ENCODE results near the gene INSIG1. TPM values are rescaled to one million over a fixed set of nuclear protein-coding genes. Genes with fewer than 3 reads are reported as not detected.

Gene INSIG1
- total RNA-seq, 1 donor from 2014 or later: 55.7 TPM

DNA sequence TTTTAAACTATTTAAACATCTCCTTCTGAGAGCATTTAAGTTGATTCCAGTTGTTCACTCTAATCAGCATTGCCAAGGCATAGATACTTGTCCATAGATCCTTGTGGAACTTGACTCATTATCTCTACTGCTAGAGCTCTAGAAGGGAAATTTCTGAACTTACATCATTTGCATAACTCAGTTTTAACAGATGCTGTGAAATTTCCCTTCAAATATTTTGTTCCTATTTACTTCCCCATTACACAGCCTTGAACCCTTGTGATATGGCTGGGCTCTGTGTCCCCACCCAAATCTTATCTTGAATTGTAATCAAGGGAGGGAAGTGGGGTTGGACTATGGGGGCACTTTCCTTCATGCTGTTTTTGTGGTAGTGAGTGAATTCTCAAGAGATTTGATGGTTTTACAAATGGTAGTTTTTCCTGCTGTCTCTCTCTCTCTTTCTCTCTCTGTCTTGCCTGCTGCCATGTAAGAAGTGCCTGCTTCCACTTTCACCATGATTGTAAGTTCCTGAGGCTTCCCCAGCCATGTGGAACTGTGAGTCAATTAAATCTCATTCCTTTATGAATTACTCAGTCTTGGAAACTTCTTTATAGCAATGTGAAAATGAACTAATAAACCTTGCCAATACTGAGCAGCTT, 25.4 kb downstream of the INSIG1 start:
- H3K79me2 ChIP-seq (ENCODE audit: insufficient read depth, low read length): no peaks in the 10 kb centered on the region
- H4K20me1 ChIP-seq (ENCODE audit: insufficient read depth, low read length): no peaks in the 10 kb centered on the region
- FAIRE-seq (no peak), DNase-seq (ENCODE audit: low read depth) (no peak)
- no peak overlapping the region for H3K27ac ChIP-seq (ENCODE audit: low read depth, low read length)
- Mint-ChIP-seq H3K4me1 (ENCODE audit: low read depth, unreplicated experiment) (no peaks in the 10 kb centered on the region), H3K4me3 (ENCODE audit: unreplicated experiment) (no peak overlapping the region), H3K36me3 (ENCODE audit: low read depth, unreplicated experiment) (no peaks in the 10 kb centered on the region), H3K27ac (ENCODE audit: unreplicated experiment) (no peak overlapping the region), H3K9me3 (ENCODE audit: unreplicated experiment) (peaks cover 2% of the 10 kb centered on the region), H3K27me3 (ENCODE audit: low read depth, unreplicated experiment) (peaks cover 21% of the 10 kb centered on the region)
- no peak overlapping the region for H3K4me3 ChIP-seq (ENCODE audit: insufficient read depth, low read depth, low read length)
- H3K27me3 ChIP-seq (ENCODE audit: insufficient read depth, low read length): peaks cover 3% of the 10 kb centered on the region
- no peaks in the 10 kb centered on the region for H3K9me3 ChIP-seq (ENCODE audit: insufficient read depth, low read depth, low read length)
- no peak overlapping the region for H3K4me2 ChIP-seq (ENCODE audit: low read length)
- TF ChIP-seq EZH2 (IDR thresholded peaks at IDR 0.05; ENCODE audit: insufficient read depth, low read length): no peak
- TF ChIP-seq, protein P1, sequence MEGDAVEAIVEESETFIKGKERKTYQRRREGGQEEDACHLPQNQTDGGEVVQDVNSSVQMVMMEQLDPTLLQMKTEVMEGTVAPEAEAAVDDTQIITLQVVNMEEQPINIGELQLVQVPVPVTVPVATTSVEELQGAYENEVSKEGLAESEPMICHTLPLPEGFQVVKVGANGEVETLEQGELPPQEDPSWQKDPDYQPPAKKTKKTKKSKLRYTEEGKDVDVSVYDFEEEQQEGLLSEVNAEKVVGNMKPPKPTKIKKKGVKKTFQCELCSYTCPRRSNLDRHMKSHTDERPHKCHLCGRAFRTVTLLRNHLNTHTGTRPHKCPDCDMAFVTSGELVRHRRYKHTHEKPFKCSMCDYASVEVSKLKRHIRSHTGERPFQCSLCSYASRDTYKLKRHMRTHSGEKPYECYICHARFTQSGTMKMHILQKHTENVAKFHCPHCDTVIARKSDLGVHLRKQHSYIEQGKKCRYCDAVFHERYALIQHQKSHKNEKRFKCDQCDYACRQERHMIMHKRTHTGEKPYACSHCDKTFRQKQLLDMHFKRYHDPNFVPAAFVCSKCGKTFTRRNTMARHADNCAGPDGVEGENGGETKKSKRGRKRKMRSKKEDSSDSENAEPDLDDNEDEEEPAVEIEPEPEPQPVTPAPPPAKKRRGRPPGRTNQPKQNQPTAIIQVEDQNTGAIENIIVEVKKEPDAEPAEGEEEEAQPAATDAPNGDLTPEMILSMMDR (IDR thresholded peaks at IDR 0.05; ENCODE audit: insufficient read depth, low read depth, low read length): no peak
- H3K9ac ChIP-seq (ENCODE audit: low read length): no peak overlapping the region
- no peak overlapping the region for H2AFZ ChIP-seq (ENCODE audit: low read depth, low read length)
- no peaks in the 10 kb centered on the region for H3K4me1 ChIP-seq (ENCODE audit: insufficient read depth, low read length)
- H3K36me3 ChIP-seq (ENCODE audit: insufficient read depth, low read length): no peaks in the 10 kb centered on the region

DNA sequence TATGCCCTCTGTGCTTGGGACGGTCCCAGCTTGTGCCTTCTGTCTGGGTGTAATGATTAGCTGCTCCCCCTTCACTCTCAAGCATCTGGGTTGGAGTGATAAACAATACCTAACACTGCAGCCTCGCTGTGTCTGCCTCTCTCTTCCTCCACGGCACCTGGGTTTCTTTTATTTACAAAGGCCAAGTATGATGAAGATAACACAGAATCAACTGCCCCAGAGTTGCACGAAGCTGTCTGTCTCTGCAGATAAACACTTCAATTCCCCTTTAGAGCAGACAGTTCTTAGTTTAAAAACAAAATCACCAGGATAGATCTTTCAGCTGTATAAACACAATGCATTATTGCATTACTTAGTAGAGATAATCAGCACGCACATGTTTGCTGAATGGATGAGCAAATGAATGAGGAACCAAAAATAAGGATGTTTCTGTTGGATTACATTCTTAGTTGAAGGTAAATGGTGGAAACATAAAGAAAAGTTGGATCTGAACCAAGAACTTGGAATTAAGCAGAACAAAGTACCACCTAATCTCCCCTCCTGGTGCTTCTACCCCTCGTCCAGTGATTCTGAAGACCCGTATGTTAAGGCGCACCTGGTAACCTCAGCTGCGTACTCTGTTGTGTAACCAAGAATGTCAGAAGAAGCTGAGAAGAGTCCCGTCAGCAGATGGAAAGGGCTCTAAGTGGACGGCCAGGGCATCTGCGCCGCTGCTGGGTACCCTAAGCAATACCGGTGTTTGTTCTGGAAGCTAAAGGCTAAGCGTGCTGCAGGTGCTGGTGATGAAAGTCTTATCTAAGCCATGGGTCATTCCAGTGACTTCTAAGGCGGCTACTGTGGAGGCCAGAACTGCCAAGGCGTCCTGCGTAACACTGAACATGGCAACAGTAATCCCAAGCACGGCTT, 26.6 kb downstream of the INSIG1 start:
- DNase-seq (ENCODE audit: low read depth): no peak
- Mint-ChIP-seq H3K9me3 (ENCODE audit: unreplicated experiment) (peaks cover 2% of the 10 kb centered on the region), H3K27ac (ENCODE audit: unreplicated experiment) (no peak overlapping the region), H3K27me3 (ENCODE audit: low read depth, unreplicated experiment) (peaks cover 21% of the 10 kb centered on the region), H3K4me1 (ENCODE audit: low read depth, unreplicated experiment) (no peaks in the 10 kb centered on the region), H3K36me3 (ENCODE audit: low read depth, unreplicated experiment) (no peaks in the 10 kb centered on the region), H3K4me3 (ENCODE audit: unreplicated experiment) (no peak overlapping the region)
- no peaks in the 10 kb centered on the region for H4K20me1 ChIP-seq (ENCODE audit: insufficient read depth, low read length)
- H3K4me3 ChIP-seq (ENCODE audit: insufficient read depth, low read depth, low read length): no peak overlapping the region
- no peak overlapping the region for H2AFZ ChIP-seq (ENCODE audit: low read depth, low read length)
- H3K27me3 ChIP-seq (ENCODE audit: insufficient read depth, low read length): peaks cover 3% of the 10 kb centered on the region
- FAIRE-seq: no peak
- no peak overlapping the region for H3K27ac ChIP-seq (ENCODE audit: low read depth, low read length)
- no peaks in the 10 kb centered on the region for H3K9me3 ChIP-seq (ENCODE audit: insufficient read depth, low read depth, low read length)
- no peak overlapping the region for H3K9ac ChIP-seq (ENCODE audit: low read length)
- TF ChIP-seq, protein P1 (IDR thresholded peaks at IDR 0.05; ENCODE audit: insufficient read depth, low read depth, low read length): no peak
- TF ChIP-seq EZH2 (IDR thresholded peaks at IDR 0.05; ENCODE audit: insufficient read depth, low read length): no peak
- no peak overlapping the region for H3K4me2 ChIP-seq (ENCODE audit: low read length)
- H3K36me3 ChIP-seq (ENCODE audit: insufficient read depth, low read length): no peaks in the 10 kb centered on the region
- no peaks in the 10 kb centered on the region for H3K4me1 ChIP-seq (ENCODE audit: insufficient read depth, low read length)
- H3K79me2 ChIP-seq (ENCODE audit: insufficient read depth, low read length): no peaks in the 10 kb centered on the region

DNA sequence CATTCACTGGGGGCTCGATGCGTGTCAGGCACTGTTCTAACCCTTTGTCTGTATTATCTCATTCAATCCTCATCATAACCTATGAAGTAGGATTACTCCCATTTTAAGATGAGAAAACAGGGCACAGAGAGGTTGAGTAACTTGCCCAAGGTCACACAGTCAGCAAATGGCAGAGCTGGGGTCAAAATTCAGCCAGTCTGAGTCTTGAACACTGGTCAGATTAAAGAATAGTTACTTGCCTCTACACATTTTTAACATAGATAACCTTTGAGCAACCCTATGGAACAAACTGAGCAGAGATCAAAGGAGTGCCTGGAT, 27.2 kb downstream of the INSIG1 start:
- Histone ChIP-seq H3K4me3 (ENCODE audit: insufficient read depth, low read depth, low read length) (no peak overlapping the region), H3K27me3 (ENCODE audit: insufficient read depth, low read length) (peaks cover 3% of the 10 kb centered on the region), H3K27ac (ENCODE audit: low read depth, low read length) (no peak overlapping the region), H3K9me3 (ENCODE audit: insufficient read depth, low read depth, low read length) (no peaks in the 10 kb centered on the region), H3K36me3 (ENCODE audit: insufficient read depth, low read length) (no peaks in the 10 kb centered on the region), H3K79me2 (ENCODE audit: insufficient read depth, low read length) (no peaks in the 10 kb centered on the region), H2AFZ (ENCODE audit: low read depth, low read length) (no peak overlapping the region), H3K4me2 (ENCODE audit: low read length) (no peak overlapping the region), H3K9ac (ENCODE audit: low read length) (no peak overlapping the region), H4K20me1 (ENCODE audit: insufficient read depth, low read length) (no peaks in the 10 kb centered on the region), H3K4me1 (ENCODE audit: insufficient read depth, low read length) (no peaks in the 10 kb centered on the region)
- peaks cover 2% of the 10 kb centered on the region for H3K9me3 Mint-ChIP-seq (ENCODE audit: unreplicated experiment)
- no peaks in the 10 kb centered on the region for H3K36me3 Mint-ChIP-seq (ENCODE audit: low read depth, unreplicated experiment)
- no peak for FAIRE-seq
- DNase-seq (ENCODE audit: low read depth): no peak
- H3K27ac Mint-ChIP-seq (ENCODE audit: unreplicated experiment): no peak overlapping the region
- no peaks in the 10 kb centered on the region for H3K4me1 Mint-ChIP-seq (ENCODE audit: low read depth, unreplicated experiment)
- TF ChIP-seq, protein P1 (IDR thresholded peaks at IDR 0.05; ENCODE audit: insufficient read depth, low read depth, low read length): no peak
- TF ChIP-seq EZH2 (IDR thresholded peaks at IDR 0.05; ENCODE audit: insufficient read depth, low read length): no peak
- peaks cover 20% of the 10 kb centered on the region for H3K27me3 Mint-ChIP-seq (ENCODE audit: low read depth, unreplicated experiment)
- H3K4me3 Mint-ChIP-seq (ENCODE audit: unreplicated experiment): no peak overlapping the region

Data from astrocyte (in vitro differentiated cells and primary cell).